GM12892 (cell line): ENCODE results near the gene WNT9B.

ENCODE experiments used
- POLR2A ChIP-seq: IDR thresholded peaks from 2 replicates; pipeline ENCODE4 v1.6.1; 2011; ENCODE audit warnings: low read depth, low read length, control low read depth
- POLR2AphosphoS5 ChIP-seq: IDR thresholded peaks from 2 replicates; pipeline ENCODE4 v1.6.1; 2011; ENCODE audit warnings: low read depth, low read length, control low read depth
- TAF1 ChIP-seq: IDR thresholded peaks from 2 replicates; pipeline ENCODE4 v1.6.1; 2011; ENCODE audit warnings: low read depth, mild to moderate bottlenecking, control low read depth, low read length, borderline replicate concordance

GRCh38 chr17:46821482-46822387 is 29.6 kb upstream of the WNT9B start:
- no peak for TF ChIP-seq TAF1
- no peak for TF ChIP-seq POLR2AphosphoS5
- TF ChIP-seq POLR2A: no peak
